HG03571 (cell line): ENCODE measurements around the gene LETM1.

ENCODE experiments used
- ATAC-seq: cut with Tn5 transposase; IDR thresholded peaks from one replicate; pipeline ENCODE4 v1.9.1; 2021; ENCODE audit not compliant: unreplicated experiment

The LETM1 gene

GRCh38 chr4:1766106-1767060 is 89.6 kb downstream of the LETM1 start:
- ATAC-seq: no peak

- no peak for ATAC-seq
Measured at GRCh38 chr4:1765409-1766072, 90.4 kb downstream of the LETM1 start.

- no peak for ATAC-seq
Measured at GRCh38 chr4:1764670-1765069, 91.3 kb downstream of the LETM1 start.

GRCh38 chr4:1763550-1764080 is 92.3 kb downstream of the LETM1 start:
- ATAC-seq: no peak

GRCh38 chr4:1763070-1763549 is 92.8 kb downstream of the LETM1 start:
- ATAC-seq: no peak

GRCh38 chr4:1762264-1763010 is 93.5 kb downstream of the LETM1 start:
- no peak for ATAC-seq
